Fibroblast of the conjunctiva (primary cell): Measurements from ENCODE around the gene TIMM29.
A peak's percentile ranks its signal among the peaks of the same experiment; 100 is the strongest.
"Not testable (repeated sequence)": the region's sequence is repeated elsewhere in the genome, so short reads cannot be mapped to it uniquely, and the experiment has no call there.

Experiments
- DNase-seq: peaks from one replicate; pipeline ENCODE4 v3.0.0-alpha.2; 2010; ENCODE audit warnings: low read depth

TIMM29 gene

GRCh38 chr19:10912619-10913018 is 16.0 kb upstream of the TIMM29 start:
- no peak for DNase-seq

GRCh38 chr19:10913716-10914340 is 14.8 kb upstream of the TIMM29 start:
- DNase-seq, result no peak

DNA sequence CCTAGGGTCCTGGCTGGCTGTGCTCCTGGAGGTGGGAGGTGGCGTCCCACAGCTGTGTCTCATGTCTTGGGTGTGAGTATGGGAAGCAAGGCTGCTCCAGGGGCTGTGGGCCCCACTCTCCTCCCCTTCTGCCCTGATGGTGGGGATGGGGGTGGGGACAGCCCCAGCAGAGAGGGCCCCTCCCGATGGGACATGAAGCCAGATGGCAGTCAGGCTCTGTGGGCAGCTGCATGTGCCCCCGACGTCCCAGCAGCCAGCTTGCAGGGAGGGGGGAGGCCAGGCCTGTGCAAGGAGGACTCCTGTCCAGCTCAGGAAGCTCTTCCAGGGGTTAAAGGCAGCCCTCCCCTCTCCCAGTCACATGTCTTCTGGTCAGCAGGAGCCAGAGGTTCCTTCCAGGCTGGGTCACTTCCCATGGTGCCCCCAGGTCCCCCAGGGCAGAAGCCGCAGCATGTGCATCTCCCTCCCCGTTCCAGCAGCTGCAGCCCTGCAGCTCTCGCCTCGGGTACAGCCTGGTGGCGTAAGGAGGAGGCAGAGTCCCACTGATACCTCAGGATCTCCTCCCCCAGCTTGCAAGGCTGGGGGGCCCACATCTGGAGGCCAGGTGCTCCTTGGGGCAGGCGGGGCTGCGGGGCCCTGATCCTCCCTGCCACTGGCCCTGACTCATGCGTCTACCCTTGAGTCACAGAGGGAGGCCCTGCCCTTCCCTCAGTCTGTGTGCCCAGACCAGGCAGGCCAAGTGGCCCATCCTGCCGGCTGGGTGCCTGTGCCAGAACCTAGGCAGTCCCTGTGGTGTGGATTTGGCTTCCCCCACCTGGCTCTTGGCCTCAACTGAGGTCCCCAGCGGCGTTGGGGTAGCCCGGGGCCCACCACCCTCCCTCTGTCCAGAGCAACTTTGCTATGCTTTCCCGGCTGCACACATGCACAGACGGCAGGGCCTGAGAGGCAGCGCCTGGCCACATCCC is 13.2 kb upstream of the TIMM29 start:
- DNase-seq, result peak; percentile 89

- DNase-seq, result no peak
Observed at GRCh38 chr19:10916602-10917001, 12.0 kb upstream of the TIMM29 start.

GRCh38 chr19:10918359-10918758 is 10.3 kb upstream of the TIMM29 start:
- DNase-seq, result no peak

GRCh38 chr19:10919352-10920287 is 9.0 kb upstream of the TIMM29 start:
- DNase-seq, result no peak

- no peak for DNase-seq
Observed at GRCh38 chr19:10920288-10920655, 8.3 kb upstream of the TIMM29 start.

DNA sequence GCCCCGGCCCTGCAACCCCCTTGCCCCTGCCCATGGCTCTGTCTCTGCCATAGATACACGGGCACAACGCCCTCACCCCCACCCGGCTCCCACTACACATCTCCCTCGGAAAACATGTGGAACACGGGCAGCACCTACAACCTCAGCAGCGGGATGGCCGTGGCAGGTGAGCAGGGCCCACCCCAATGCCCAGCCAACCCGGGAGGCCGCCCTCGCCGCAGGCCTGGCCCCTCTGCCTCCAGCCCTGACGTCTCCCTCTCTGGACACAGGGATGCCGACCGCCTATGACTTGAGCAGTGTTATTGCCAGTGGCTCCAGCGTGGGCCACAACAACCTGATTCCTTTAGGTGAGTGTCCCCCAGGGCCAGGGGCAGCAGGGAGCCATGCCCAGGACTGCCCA is 7.8 kb upstream of the TIMM29 start:
- DNase-seq, result no peak

DNA sequence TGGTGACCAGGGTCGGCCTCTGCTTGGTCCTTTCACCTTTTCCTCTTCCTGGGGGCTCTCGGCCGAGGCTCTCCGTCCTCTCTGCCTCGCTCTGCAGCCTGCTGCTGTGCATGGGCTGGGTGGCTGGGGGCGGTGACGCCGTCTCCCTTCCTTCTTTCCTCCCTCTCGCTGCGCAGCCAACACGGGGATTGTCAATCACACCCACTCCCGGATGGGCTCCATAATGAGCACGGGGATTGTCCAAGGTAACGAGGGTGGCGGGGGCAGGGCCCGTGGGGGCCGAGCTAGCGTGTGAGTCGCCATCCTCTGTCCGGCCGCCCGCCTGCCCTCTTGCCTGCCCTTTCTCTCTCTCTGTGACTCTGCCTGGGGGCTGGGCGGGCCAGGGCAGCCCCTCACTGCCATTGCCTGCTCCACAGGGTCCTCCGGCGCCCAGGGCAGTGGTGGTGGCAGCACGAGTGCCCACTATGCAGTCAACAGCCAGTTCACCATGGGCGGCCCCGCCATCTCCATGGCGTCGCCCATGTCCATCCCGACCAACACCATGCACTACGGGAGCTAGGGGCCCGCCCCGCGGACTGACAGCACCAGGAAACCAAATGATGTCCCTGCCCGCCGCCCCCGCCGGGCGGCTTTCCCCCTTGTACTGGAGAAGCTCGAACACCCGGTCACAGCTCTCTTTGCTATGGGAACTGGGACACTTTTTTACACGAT is 7.3 kb upstream of the TIMM29 start:
- DNase-seq, result no peak

- no peak for DNase-seq
Observed at GRCh38 chr19:10921910-10922637, 6.5 kb upstream of the TIMM29 start.

DNA sequence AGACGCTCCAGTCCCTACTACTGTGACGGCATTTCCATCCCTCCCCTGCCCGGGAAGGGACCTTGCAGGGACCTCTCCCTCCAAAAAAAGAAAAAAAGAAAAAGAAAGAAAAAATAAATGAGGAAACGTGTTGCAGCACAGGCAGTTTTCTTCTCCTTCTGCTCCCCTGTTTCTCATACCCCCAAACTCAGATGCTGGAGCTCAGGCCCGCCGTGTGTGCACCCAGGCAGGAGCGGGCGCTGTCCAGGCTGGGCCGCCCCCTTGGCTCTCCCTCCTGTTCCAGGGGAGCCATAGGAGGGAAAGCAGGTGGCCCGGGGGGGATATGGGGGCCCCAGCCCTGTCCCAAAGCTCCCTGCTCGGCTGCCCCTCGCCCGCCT is 6.0 kb upstream of the TIMM29 start:
- DNase-seq, result no peak

DNA sequence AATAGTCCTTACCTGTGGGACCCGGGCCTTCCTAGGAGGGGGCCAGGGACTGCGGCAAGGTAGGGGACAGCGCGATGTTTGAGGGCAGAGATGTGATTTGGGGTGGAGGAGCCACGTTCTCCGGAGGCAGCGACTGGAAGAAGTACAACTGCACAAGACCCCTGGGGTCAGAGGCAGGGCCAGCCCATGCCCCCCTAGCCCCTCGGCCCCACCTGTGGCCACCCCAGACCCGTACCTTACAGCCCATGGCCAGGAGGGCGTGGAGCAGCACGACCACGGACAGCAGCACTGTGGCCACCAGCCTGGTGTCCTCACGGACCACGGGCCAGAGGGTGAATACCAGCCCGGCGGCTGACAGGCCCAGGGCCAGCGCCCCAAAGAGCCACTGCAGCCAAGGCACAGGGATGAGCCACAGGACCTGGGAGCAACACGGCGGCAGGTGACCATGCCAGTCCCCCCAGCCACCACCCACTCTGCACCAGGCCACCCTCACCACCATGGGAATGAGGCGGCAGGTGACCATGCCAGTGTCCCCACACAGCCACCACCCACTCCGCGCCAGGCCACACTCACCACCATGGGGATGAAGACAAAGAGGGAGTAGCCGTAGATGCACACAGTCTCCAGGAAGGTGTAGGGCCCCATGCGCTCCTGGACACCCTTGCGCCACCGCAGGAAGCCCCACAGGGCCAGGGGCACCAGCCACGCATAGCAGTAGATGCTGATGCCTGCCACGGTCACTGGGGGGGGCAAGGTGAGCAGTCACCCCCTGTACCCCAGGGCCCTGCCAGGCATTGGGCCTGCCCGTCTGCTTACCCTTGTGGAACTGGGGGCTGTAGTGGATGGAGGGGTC is 5.1 kb upstream of the TIMM29 start:
- no peak for DNase-seq

DNA sequence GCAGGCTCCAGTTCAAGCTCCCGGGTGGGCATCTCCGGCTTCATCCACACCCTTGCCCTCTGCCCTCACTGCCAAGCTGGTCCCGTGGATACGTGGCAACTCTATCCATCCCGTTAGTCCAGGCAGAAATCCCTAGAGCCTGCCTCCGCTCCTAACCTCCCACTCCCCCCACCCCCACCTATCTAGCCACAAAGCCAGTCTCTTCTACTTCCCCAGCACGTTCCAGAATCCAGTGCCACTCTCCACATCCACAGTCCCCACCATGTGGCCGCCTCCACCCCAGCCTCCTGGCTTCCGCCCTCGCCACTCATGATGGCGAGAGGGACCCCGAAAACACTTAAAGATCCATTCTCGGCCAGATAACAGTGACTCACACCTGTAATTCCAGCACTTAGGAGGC is 4.0 kb upstream of the TIMM29 start:
- DNase-seq, result no peak

- DNase-seq, result no peak
Observed at GRCh38 chr19:10927730-10928562, 665 bp upstream of the TIMM29 start.

DNA sequence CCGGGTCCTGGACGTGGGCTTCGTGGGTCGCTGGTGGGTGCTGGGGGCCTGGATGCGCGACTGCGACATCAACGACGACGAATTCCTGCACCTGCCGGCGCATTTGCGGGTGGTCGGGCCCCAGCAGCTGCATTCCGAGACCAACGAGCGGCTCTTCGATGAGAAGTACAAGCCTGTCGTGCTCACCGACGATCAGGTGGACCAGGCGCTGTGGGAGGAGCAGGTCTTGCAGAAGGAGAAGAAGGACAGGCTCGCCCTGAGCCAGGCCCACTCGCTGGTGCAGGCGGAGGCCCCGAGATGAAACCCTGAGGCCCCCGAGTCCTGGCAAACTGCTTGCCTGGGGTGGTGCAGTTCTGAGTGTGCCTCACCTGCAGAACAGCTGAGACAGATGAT is 787 bp downstream of the TIMM29 start:
- DNase-seq, result no peak

DNA sequence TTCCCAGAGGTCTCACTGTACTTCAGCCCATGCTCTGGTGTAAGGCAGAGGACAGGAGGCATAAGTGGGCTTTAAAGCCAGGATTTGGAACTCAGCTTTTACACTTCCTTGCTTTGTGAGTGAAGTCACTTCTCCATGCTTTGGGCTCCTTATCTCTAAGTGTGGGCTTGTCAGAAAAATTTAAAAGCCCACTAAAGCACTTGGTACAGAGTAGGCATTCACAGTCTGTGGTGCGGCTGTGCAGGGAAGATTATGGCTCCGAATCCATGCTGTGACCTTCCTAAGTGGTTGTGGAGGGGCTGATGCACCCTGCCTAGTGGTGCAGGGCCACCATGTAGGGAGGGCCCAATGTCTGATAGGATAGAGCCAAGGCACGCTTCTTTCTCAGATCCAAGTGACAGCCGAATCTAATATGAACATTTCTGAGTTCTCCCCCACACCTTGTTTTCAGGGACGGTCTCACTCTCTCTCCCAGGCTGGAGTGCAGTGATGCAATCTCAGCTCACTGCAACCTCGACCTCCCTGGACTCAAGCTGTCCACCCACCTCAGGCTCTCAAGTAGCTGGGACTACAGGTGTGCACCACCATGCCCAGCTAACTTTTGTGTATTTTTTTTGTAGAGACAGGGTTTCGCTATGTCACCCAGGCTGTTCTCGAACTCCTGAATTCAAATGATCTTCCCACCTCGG is 6.9 kb downstream of the TIMM29 start:
- DNase-seq, result no peak

- peak; percentile 75 for DNase-seq
Observed at GRCh38 chr19:10936661-10937084, 8.1 kb downstream of the TIMM29 start.

GRCh38 chr19:10941649-10942048 is 13.0 kb downstream of the TIMM29 start:
- not testable (repeated sequence) for DNase-seq

GRCh38 chr19:10943412-10943811 is 14.8 kb downstream of the TIMM29 start:
- DNase-seq, result not testable (repeated sequence)
